SK-N-SH (cell line): ENCODE measurements around the gene VAMP5. TPM values are rescaled to one million over a fixed set of nuclear protein-coding genes. Genes with fewer than 3 reads are reported as not detected.

Source experiments
- CTCF ChIA-PET: fragments of 300-600, 350-600 bp; formaldehyde crosslinking; extraction: SDS; loops from one replicate; lab custom pipeline; 2021; lab: Yijun Ruan, JAX
- POLR2A ChIA-PET: fragments of 350-600 bp; sonication (Branson Sonifier 250); formaldehyde crosslinking; extraction: SDS; loops from one replicate; lab custom pipeline; 2020; ENCODE audit warnings: antibody characterized with exemption, inconsistent platforms; lab: Yijun Ruan, JAX
- DNase-seq: peaks from one replicate; pipeline ENCODE4 v3.0.0; 2012
- H2AFZ ChIP-seq: fragments of 200-600 bp; sonication (generic); 2 replicates; pipeline ENCODE4 v1.8.1; 2016; ENCODE audit warnings: antibody characterized with exemption, mild to moderate bottlenecking, low read depth
- H3F3A ChIP-seq: fragments of 200-600 bp; sonication (generic); replicated peaks from 2 replicates; pipeline ENCODE3; 2016; ENCODE audit warnings: antibody characterized with exemption, mild to moderate bottlenecking; ENCODE audit not compliant: insufficient read depth
- H3K27ac ChIP-seq, 2 experiments: fragments of 200-500 bp in 1 of 2; fragments of 200-600 bp in 1 of 2; sonication (Bioruptor generic) in 1 of 2; sonication (generic), shearing (Covaris generic) in 1 of 2; 2 replicates each; pipeline versions ENCODE4 v1.5.1 to v1.6.1; 2014 to 2016; ENCODE audit warnings: low read depth in 2 of 2, inconsistent platforms in 1 of 2, low read length in 1 of 2, mild to moderate bottlenecking in 1 of 2, mixed read lengths in 1 of 2
- H3K27me3 ChIP-seq: fragments of 200-600 bp; sonication (generic), shearing (Covaris generic); 2 replicates; pipeline ENCODE4 v1.6.1; 2016; ENCODE audit warnings: mixed run types; ENCODE audit not compliant: insufficient read depth
- H3K36me3 ChIP-seq, 2 experiments: fragments of 200-500 bp in 1 of 2; fragments of 200-600 bp in 1 of 2; sonication (Bioruptor generic) in 1 of 2; sonication (generic) in 1 of 2; replicated peaks in 1 of 2; 2 replicates each; pipeline versions ENCODE3 to v1.5.1; 2014 to 2016; ENCODE audit warnings: low read length in 1 of 2, mild to moderate bottlenecking in 1 of 2; ENCODE audit not compliant: insufficient read depth in 2 of 2, control insufficient read depth in 1 of 2
- H3K4me1 ChIP-seq, 2 experiments: fragments of 200-500 bp in 1 of 2; fragments of 200-600 bp in 1 of 2; sonication (Bioruptor generic) in 1 of 2; sonication (generic), shearing (Covaris generic) in 1 of 2; 2 replicates each; pipeline versions ENCODE4 v1.5.1 to v1.6.1; 2014 to 2016; ENCODE audit warnings: low read depth in 1 of 2, low read length in 1 of 2, mixed run types in 1 of 2; ENCODE audit not compliant: insufficient read depth in 2 of 2, control insufficient read depth in 1 of 2
- H3K4me2 ChIP-seq: fragments of 200-600 bp; sonication (generic), shearing (Covaris generic); 2 replicates; pipeline ENCODE4 v1.6.1; 2017; ENCODE audit warnings: mixed run types
- H3K4me3 ChIP-seq, 2 experiments: fragments of 200-500 bp in 1 of 2; fragments of 200-600 bp in 1 of 2; sonication (Bioruptor generic) in 1 of 2; sonication (generic), shearing (Covaris generic) in 1 of 2; 2 replicates each; pipeline versions ENCODE4 v1.5.1 to v1.8.1; 2014 to 2016; ENCODE audit warnings: low read depth in 2 of 2, inconsistent platforms in 1 of 2, low read length in 1 of 2, mild to moderate bottlenecking in 1 of 2, mixed read lengths in 1 of 2, moderate library complexity in 1 of 2
- H3K79me2 ChIP-seq: fragments of 200-600 bp; sonication (generic); 2 replicates; pipeline ENCODE4 v1.8.1; 2017; ENCODE audit warnings: mild to moderate bottlenecking; ENCODE audit not compliant: insufficient read depth
- H3K9ac ChIP-seq: fragments of 200-600 bp; sonication (generic); 2 replicates; pipeline ENCODE4 v1.6.1; 2017; ENCODE audit warnings: mixed run types
- H3K9me2 ChIP-seq: fragments of 200-600 bp; sonication (generic); 2 replicates; pipeline ENCODE4 v1.6.1; 2017; ENCODE audit warnings: mixed run types
- H3K9me3 ChIP-seq: fragments of 200-600 bp; sonication (generic); 2 replicates; pipeline ENCODE4 v1.6.1; 2017; ENCODE audit warnings: mixed run types, mild to moderate bottlenecking, moderate library complexity
- H4K20me1 ChIP-seq: fragments of 200-600 bp; sonication (generic); 2 replicates; pipeline ENCODE4 v1.6.1; 2017; ENCODE audit warnings: mild to moderate bottlenecking, mixed run types; ENCODE audit not compliant: insufficient read depth
- EZH2phosphoT487 ChIP-seq: fragments of 200-600 bp; sonication (generic); IDR thresholded peaks from 2 replicates; pipeline ENCODE4 v1.6.1; 2017; ENCODE audit warnings: low read depth, mixed run types, mild to moderate bottlenecking, antibody characterized with exemption, moderate library complexity, borderline replicate concordance
- GABPA ChIP-seq: IDR thresholded peaks from 2 replicates; pipeline ENCODE4 v1.4.0; 2012; ENCODE audit warnings: low read depth, mild to moderate bottlenecking
- GATA2 ChIP-seq: sonication (generic); formaldehyde crosslinking; IDR thresholded peaks from 2 replicates; pipeline ENCODE4 v1.5.0; 2020; ENCODE audit warnings: mild to moderate bottlenecking, missing genetic modification reagents
- IRF3 ChIP-seq: fragments of 150-350 bp; IDR thresholded peaks from 2 replicates; pipeline ENCODE4 v1.6.1; 2016; ENCODE audit warnings: mild to moderate bottlenecking, low read depth, low read length
- JUND ChIP-seq: IDR thresholded peaks from 2 replicates; pipeline ENCODE4 v1.4.0; 2012
- NFIC ChIP-seq: IDR thresholded peaks from 2 replicates; pipeline ENCODE4 v1.4.0; 2012; ENCODE audit warnings: borderline replicate concordance
- RCOR1 ChIP-seq: fragments of 150-350 bp; IDR thresholded peaks from 2 replicates; pipeline ENCODE4 v1.6.1; 2017; ENCODE audit warnings: antibody characterized with exemption, low read length
- SIN3A ChIP-seq: IDR thresholded peaks from 2 replicates; pipeline ENCODE4 v1.6.1; 2012; ENCODE audit warnings: low read depth, mild to moderate bottlenecking, low read length, moderate library complexity, borderline replicate concordance
- SMC3 ChIP-seq: IDR thresholded peaks from 2 replicates; pipeline ENCODE4 v1.6.1; 2012; ENCODE audit warnings: low read depth, low read length, improper control_type of control experiment
- ZBTB33 ChIP-seq: IDR thresholded peaks from 2 replicates; pipeline ENCODE4 v1.4.0; 2012; ENCODE audit warnings: low read depth, borderline replicate concordance
- WGBS: methylation state at CpG from one replicate; pipeline ENCODE4 v1.1.6; 2017; ENCODE audit warnings: low lambda C conversion rate; 5-methylcytosine and 5-hydroxymethylcytosine counted together
- polyA plus RNA-seq, 3 experiments: library from polyadenylated mRNA; depleted of rRNA; stranded (reverse); fragments of >200 nt; gene quantifications; 2 replicates each; pipeline ENCODE4 v1.2.3, GENCODE V29; 2012
- small RNA-seq, 7 experiments: library from RNA; depleted of rRNA; stranded (forward); fragments of <200 nt; gene quantifications; one replicate each; pipeline ENCODE3, GENCODE V24; 2012

VAMP5 gene
- polyA plus RNA-seq, 1 of the 3 experiments (the other 2 are of a cell fraction) = 12.0 TPM

- TF ChIP-seq ZBTB33 = no peak
- TF ChIP-seq JUND = no peak
- TF ChIP-seq GATA2 (CRISPR knock-in tag) = no peak
- TF ChIP-seq RCOR1 = no peak
- no peak for TF ChIP-seq GABPA
- no peak for TF ChIP-seq NFIC
- TF ChIP-seq EZH2phosphoT487 = no peak
Measured at GRCh38 chr2:85635636-85636035, 51.4 kb downstream of the VAMP5 start (continued).

GRCh38 chr2:85642725-85643124 is 58.5 kb downstream of the VAMP5 start:
- no peak overlapping the region for H3K27ac ChIP-seq
- H3K9me3 ChIP-seq = no peaks in the 10 kb centered on the region
- no peak overlapping the region for H3K9ac ChIP-seq
- no peak overlapping the region for H3K4me3 ChIP-seq
- TF ChIP-seq SMC3 (no peak), ZBTB33 (no peak), IRF3 (no peak), SIN3A (no peak)
- no peaks in the 10 kb centered on the region for H4K20me1 ChIP-seq
- no peak overlapping the region for H3K4me2 ChIP-seq
- CTCF ChIA-PET = interaction anchor here (1.3 to 1.7 kb wide), 4 partner anchors 64 to 86 kb away, joined by 3 to 5 read pairs (median 4); no protein-coding TSS in a partner anchor
- H3K36me3 ChIP-seq = peaks cover 63 to 92% of the 10 kb centered on the region in 2 experiments
- no peaks in the 10 kb centered on the region for H3K27me3 ChIP-seq
- H3F3A ChIP-seq = peaks cover 20% of the 10 kb centered on the region
- H3K79me2 ChIP-seq = peaks cover 3% of the 10 kb centered on the region; the same call in 1 of the 2 replicates
- WGBS = 96% methylated on average over 3 of the region's 3 CpGs
- no peaks in the 10 kb centered on the region for H3K4me1 ChIP-seq
- POLR2A ChIA-PET = no interaction called here
- H2AFZ ChIP-seq = no peak overlapping the region
- H3K9me2 ChIP-seq = no peaks in the 10 kb centered on the region
- DNase-seq = no peak

Small RNA genes within 50 kb of the gene (small RNA-seq; reads per million reads assigned to genes)
- gene RN7SL126P = 0 reads per million in 7 experiments

Other genes with a start within 250 kb of the VAMP5 start
- gene RETSAT, start 229.9 kb upstream of the VAMP5 start, polyA plus RNA-seq (2012; rRNA removed) = 28.0 and 37.7 TPM in 2 replicates
- gene ELMOD3, start 229.7 kb upstream of the VAMP5 start, polyA plus RNA-seq (2012; rRNA removed) = 15.4 and 25.1 TPM in 2 replicates
- gene CAPG, start 174.1 kb upstream of the VAMP5 start, polyA plus RNA-seq (2012; rRNA removed) = 1.2 and 1.3 TPM in 2 replicates
- gene SH2D6, start 165.7 kb upstream of the VAMP5 start, polyA plus RNA-seq (2012; rRNA removed) = 0.33 and 0.42 TPM in 2 replicates
- 187 and 326 TPM in 2 replicates for gene MAT2A, start 45.3 kb upstream of the VAMP5 start, polyA plus RNA-seq (2012; rRNA removed)
- gene GGCX, start 22.9 kb upstream of the VAMP5 start, polyA plus RNA-seq (2012; rRNA removed) = 26.5 and 34.5 TPM in 2 replicates
- 0.72 and 1.3 TPM in 2 replicates for gene VAMP8, start 6.8 kb upstream of the VAMP5 start, polyA plus RNA-seq (2012; rRNA removed)
- gene RNF181, start 11.3 kb downstream of the VAMP5 start, polyA plus RNA-seq (2012; rRNA removed) = 312 and 353 TPM in 2 replicates
- 20.2 TPM in 2 replicates for gene TMEM150A, start 18.3 kb downstream of the VAMP5 start, polyA plus RNA-seq (2012; rRNA removed)
- gene C2orf68, start 27.6 kb downstream of the VAMP5 start, polyA plus RNA-seq (2012; rRNA removed) = 14.5 and 24.3 TPM in 2 replicates
- gene USP39, start 31.8 kb downstream of the VAMP5 start, polyA plus RNA-seq (2012; rRNA removed) = 49.1 and 50.3 TPM in 2 replicates
- gene SFTPB, start 83.8 kb downstream of the VAMP5 start, polyA plus RNA-seq (2012; rRNA removed) = not detected in 2 replicates
- not detected in 2 replicates for gene GNLY, start 109.9 kb downstream of the VAMP5 start, polyA plus RNA-seq (2012; rRNA removed)
- 5.6 and 6.4 TPM in 2 replicates for gene ATOH8, start 169.6 kb downstream of the VAMP5 start, polyA plus RNA-seq (2012; rRNA removed)